ENCODE measurements around the gene TDRD9.

DNA sequence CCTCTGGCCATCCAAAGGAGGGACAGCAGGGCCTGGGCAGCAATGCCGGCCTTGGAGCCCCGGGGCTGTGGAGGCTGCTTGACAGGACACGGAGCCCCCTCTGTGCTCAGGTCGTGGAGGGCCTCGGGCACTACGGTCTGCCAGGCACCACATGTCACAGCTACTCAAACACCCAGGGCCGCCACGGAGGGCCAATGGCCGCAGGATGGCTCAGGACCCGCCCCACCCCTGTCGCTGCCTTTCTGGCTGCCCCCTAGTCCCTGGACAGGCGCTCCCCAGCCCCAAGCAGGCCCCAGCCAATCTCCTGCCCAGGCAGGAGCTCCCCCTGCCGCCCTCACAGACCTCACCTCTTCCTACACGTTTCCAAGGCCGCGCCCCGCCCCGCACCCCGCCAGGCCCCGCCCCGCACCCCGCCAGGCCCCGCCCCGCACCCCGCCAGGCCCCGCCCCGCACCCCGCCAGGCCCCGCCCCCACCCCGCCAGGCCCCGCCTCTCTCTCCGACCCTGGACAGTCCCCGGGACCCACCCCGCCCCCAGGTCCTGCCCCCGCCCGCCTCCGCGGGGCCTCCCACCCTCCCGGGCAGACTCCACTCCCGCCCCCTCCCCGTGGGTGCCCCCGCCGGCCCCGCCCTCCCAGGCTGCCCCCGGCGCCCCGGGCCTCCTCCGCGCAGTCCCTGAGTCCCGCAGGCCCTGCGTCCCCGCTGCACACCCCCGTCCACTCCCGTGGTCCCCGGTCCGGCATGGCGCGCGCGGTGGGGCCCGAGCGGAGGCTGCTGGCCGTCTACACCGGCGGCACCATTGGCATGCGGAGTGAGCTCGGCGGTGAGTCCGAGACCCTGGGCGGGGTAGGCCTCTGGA, 157.0 kb downstream of the TDRD9 start, which contains the start of gene ASPG:
- TF ChIP-seq EP300 (IDR thresholded peaks at IDR 0.05) (no peak), CTCF (IDR thresholded peaks at IDR 0.05) (no peak), POLR2AphosphoS5 (IDR thresholded peaks at IDR 0.05) (no peak), POLR2A (IDR thresholded peaks at IDR 0.05) (no peak)

Measured in stomach (tissue), 4 donors.